Astrocyte of the cerebellum (primary cell): ENCODE data around the gene LDAH.
"Not testable (repeated sequence)": the region's sequence is repeated elsewhere in the genome, so short reads cannot be mapped to it uniquely, and the experiment has no call there.

ENCODE experiments used
- DNase-seq: peaks from one replicate; pipeline ENCODE4 v3.0.0-alpha.2; 2011; ENCODE audit warnings: low read depth
- H3K4me3 ChIP-seq: 2 replicates; pipeline ENCODE4 v1.5.1; 2011; ENCODE audit warnings: mild to moderate bottlenecking, low read depth, low read length, moderate library complexity
- CTCF ChIP-seq: IDR thresholded peaks from 2 replicates; pipeline ENCODE4 v1.5.1; 2012; ENCODE audit warnings: low read length, low read depth, moderate library complexity, mild to moderate bottlenecking; ENCODE audit errors: missing control alignments
- in situ Hi-C: cut with HindIII; loops from 2 replicates; pipeline ENCODE4 v1.10.0; 2017; ENCODE audit warnings: low sequenced_read_pairs

The LDAH gene

GRCh38 chr2:20726913-20727312 is 96.0 kb downstream of the LDAH start:
- no peak for DNase-seq
- TF ChIP-seq CTCF: no peak
- in situ Hi-C loops: no loop called here
- H3K4me3 ChIP-seq: no peak overlapping the region

- in situ Hi-C loops: no loop called here
- no peak overlapping the region for H3K4me3 ChIP-seq
- TF ChIP-seq CTCF: no peak
- no peak for DNase-seq
Observed at GRCh38 chr2:20725782-20726181, 97.1 kb downstream of the LDAH start.

- no peak for TF ChIP-seq CTCF
- in situ Hi-C loops: no loop called here
- no peak overlapping the region for H3K4me3 ChIP-seq
- DNase-seq: no peak
Observed at GRCh38 chr2:20724500-20725053, 98.3 kb downstream of the LDAH start.

- DNase-seq: no peak
- in situ Hi-C loops: no loop called here
- no peak for TF ChIP-seq CTCF
- H3K4me3 ChIP-seq: no peak overlapping the region
Observed at GRCh38 chr2:20723543-20723942, 99.4 kb downstream of the LDAH start.

GRCh38 chr2:20722592-20723240 is 100.2 kb downstream of the LDAH start:
- no peak overlapping the region for H3K4me3 ChIP-seq
- DNase-seq: no peak
- in situ Hi-C loops: no loop called here
- TF ChIP-seq CTCF: no peak

GRCh38 chr2:20717641-20718040 is 105.3 kb downstream of the LDAH start:
- no peak for TF ChIP-seq CTCF
- in situ Hi-C loops: no loop called here
- no peak for DNase-seq
- H3K4me3 ChIP-seq: no peak overlapping the region

- H3K4me3 ChIP-seq, DNase-seq, in situ Hi-C loops: not testable (repeated sequence)
Observed at GRCh38 chr2:20716164-20716563, 106.7 kb downstream of the LDAH start.

- in situ Hi-C loops, DNase-seq, H3K4me3 ChIP-seq: not testable (repeated sequence)
Observed at GRCh38 chr2:20714412-20714811, 108.5 kb downstream of the LDAH start.

GRCh38 chr2:20713585-20713984 is 109.3 kb downstream of the LDAH start:
- H3K4me3 ChIP-seq, in situ Hi-C loops, DNase-seq: not testable (repeated sequence)

GRCh38 chr2:20711641-20712040 is 111.3 kb downstream of the LDAH start:
- in situ Hi-C loops, H3K4me3 ChIP-seq, DNase-seq: not testable (repeated sequence)
